DOHH2 (cell line): ENCODE measurements around the gene CTRB1.

Source experiments
- EZH2phosphoT487 ChIP-seq: fragments of 200-600 bp; sonication (generic); IDR thresholded peaks from 2 replicates; pipeline ENCODE4 v1.6.1; 2017; ENCODE audit warnings: borderline replicate concordance, mild to moderate bottlenecking, antibody characterized with exemption, low read length, moderate library complexity, mixed read lengths
- TF ChIP-seq, protein P1 (sequence below): fragments of 200-600 bp; sonication (generic); IDR thresholded peaks from one replicate; pipeline ENCODE4 v1.5.1; 2014; ENCODE audit warnings: antibody characterized with exemption, mild to moderate bottlenecking, low read depth, low read length; ENCODE audit not compliant: poor library complexity, severe bottlenecking

DNA sequence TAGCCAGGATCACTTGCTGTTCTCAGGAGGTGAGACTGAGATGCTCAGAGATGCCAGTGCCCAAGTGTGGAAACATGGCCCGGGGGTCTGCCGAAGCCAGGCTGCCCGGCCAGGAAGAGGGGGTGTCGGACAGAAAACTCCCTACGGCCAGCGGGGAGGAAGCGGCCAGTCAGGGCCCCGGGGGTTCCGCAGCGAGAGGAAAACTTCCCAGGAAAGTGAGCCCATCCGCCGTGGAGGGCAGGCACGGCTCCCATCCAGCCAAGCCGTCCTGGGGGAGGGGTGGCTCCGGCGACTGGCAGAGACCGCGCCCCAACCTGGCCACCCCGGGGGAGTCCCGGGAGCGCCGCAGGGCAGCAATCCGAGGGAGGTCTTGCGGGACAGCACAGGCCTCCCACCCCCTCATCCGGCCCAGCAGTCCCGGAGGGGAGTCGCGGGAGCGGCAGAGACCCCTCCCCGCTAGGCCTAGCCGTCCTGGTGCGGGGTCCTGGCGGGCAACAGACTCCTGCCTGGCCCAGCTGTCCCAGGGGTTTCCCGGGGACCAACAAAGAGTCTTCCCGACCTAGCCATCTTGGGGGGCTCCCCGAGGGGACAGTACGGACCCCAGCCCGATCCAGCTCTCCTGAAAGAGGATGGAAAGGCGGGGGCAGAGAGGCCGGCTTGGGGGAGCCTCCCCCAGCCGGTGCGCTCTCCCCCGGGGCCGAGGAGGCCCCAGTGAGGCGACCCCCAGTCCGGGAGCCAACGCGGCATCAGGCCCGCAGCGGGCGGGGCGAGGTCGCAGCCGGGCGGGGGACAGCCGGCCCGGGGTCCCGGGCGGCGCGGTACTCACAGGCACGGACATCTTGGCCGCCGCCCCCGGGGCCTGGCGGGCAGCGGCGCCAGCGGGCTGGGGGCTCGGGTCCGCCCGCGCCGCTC, 46.5 kb downstream of the CTRB1 start:
- TF ChIP-seq, protein P1, sequence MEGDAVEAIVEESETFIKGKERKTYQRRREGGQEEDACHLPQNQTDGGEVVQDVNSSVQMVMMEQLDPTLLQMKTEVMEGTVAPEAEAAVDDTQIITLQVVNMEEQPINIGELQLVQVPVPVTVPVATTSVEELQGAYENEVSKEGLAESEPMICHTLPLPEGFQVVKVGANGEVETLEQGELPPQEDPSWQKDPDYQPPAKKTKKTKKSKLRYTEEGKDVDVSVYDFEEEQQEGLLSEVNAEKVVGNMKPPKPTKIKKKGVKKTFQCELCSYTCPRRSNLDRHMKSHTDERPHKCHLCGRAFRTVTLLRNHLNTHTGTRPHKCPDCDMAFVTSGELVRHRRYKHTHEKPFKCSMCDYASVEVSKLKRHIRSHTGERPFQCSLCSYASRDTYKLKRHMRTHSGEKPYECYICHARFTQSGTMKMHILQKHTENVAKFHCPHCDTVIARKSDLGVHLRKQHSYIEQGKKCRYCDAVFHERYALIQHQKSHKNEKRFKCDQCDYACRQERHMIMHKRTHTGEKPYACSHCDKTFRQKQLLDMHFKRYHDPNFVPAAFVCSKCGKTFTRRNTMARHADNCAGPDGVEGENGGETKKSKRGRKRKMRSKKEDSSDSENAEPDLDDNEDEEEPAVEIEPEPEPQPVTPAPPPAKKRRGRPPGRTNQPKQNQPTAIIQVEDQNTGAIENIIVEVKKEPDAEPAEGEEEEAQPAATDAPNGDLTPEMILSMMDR = no peak
- TF ChIP-seq EZH2phosphoT487 = no peak
